SU-DHL-6 (cell line): ENCODE results near the gene BPIFB2.

Experiments used
- H2AFZ ChIP-seq: fragments of 200-600 bp; sonication (generic); 2 replicates; pipeline ENCODE4 v1.6.1; 2014; ENCODE audit warnings: low read depth, mild to moderate bottlenecking, moderate library complexity, mixed read lengths, antibody characterized with exemption, low read length; ENCODE audit not compliant: severe bottlenecking
- H3F3A ChIP-seq: fragments of 200-600 bp; shearing (Covaris generic); 2 replicates; pipeline ENCODE4 v1.6.0; 2016; ENCODE audit warnings: antibody characterized with exemption, mild to moderate bottlenecking; ENCODE audit not compliant: insufficient read depth
- H3K27ac ChIP-seq: fragments of 200-600 bp; sonication (generic); 2 replicates; pipeline ENCODE4 v1.5.1; 2016; ENCODE audit warnings: low read depth, mild to moderate bottlenecking, low read length, moderate library complexity, mixed read lengths
- H3K27me3 ChIP-seq: fragments of 200-600 bp; sonication (generic), shearing (Covaris generic); 2 replicates; pipeline ENCODE4 v1.6.0; 2014; ENCODE audit warnings: mild to moderate bottlenecking, low read length
- H3K36me3 ChIP-seq: fragments of 200-600 bp; sonication (generic); 2 replicates; pipeline ENCODE4 v1.6.1; 2014; ENCODE audit warnings: mild to moderate bottlenecking, low read length, mixed read lengths
- H3K4me2 ChIP-seq: fragments of 300-600, 200-600 bp; shearing (Covaris generic), sonication (generic); 2 replicates; pipeline ENCODE4 v1.6.0; 2014; ENCODE audit warnings: low read length, low read depth, mild to moderate bottlenecking; ENCODE audit not compliant: poor library complexity, severe bottlenecking
- H3K4me3 ChIP-seq: fragments of 200-600 bp; sonication (generic); 2 replicates; pipeline ENCODE4 v1.5.1; 2014; ENCODE audit warnings: antibody characterized with exemption, low read length, mild to moderate bottlenecking, mixed read lengths; ENCODE audit not compliant: insufficient read depth, poor library complexity, severe bottlenecking
- H3K79me2 ChIP-seq: fragments of 200-600 bp; sonication (generic); 2 replicates; pipeline ENCODE4 v1.6.1; 2014; ENCODE audit warnings: mild to moderate bottlenecking, low read length, moderate library complexity; ENCODE audit not compliant: insufficient read depth
- H3K9ac ChIP-seq: fragments of 200-600 bp; sonication (generic); 2 replicates; pipeline ENCODE4 v1.7.0; 2014; ENCODE audit warnings: mild to moderate bottlenecking, low read length
- H3K9me2 ChIP-seq: fragments of 200-600 bp; sonication (generic); replicated peaks from 2 replicates; pipeline ENCODE4 v1.6.1; 2014; ENCODE audit warnings: low read length; ENCODE audit not compliant: insufficient read depth
- H3K9me3 ChIP-seq: fragments of 200-600 bp; sonication (generic); 2 replicates; pipeline ENCODE4 v1.6.1; 2014; ENCODE audit warnings: low read length, mixed read lengths; ENCODE audit not compliant: insufficient read depth
- H4K20me1 ChIP-seq: fragments of 200-600 bp; sonication (generic); 2 replicates; pipeline ENCODE4 v1.6.1; 2014; ENCODE audit warnings: low read depth, mild to moderate bottlenecking, antibody characterized with exemption, low read length, moderate library complexity, mixed read lengths
- EZH2phosphoT487 ChIP-seq: fragments of 200-600 bp; sonication (generic), shearing (Covaris generic); conservative IDR thresholded peaks from 2 replicates; pipeline ENCODE4 v1.6.1; 2018; ENCODE audit warnings: mild to moderate bottlenecking, antibody characterized with exemption, low read length, moderate library complexity, mixed read lengths
- TF ChIP-seq, protein P1 (sequence below): fragments of 200-600 bp; sonication (generic); IDR thresholded peaks from one replicate; pipeline ENCODE4 v1.5.1; 2017; ENCODE audit warnings: antibody characterized with exemption, mild to moderate bottlenecking, low read length, moderate library complexity; ENCODE audit not compliant: insufficient read depth, poor library complexity, severe bottlenecking

BPIFB2 gene

DNA sequence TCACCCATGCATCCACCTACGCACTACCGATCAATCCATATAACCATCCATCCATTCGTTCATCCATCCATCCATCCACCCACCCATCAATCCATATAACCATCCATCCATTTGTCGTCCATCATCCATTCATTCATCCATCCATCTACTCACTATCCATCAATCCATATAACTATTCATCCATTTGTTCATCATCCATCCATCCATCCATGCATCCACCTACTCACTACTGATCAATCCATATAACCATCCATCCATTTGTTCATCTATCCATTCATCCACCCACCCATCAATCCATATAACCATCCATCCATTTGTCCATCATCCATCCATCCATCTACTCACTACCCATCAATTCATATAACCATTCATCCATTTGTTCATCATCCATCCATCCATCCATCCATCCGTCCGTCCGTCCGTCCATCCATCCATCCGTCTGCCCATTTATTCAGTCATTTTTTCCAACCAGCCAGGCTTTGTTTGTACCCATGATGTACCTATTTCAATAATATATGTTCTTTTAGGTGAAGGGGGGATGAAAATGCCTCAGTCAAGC is 17.9 kb downstream of the BPIFB2 start:
- H3K27ac ChIP-seq, result no peak overlapping the region

DNA sequence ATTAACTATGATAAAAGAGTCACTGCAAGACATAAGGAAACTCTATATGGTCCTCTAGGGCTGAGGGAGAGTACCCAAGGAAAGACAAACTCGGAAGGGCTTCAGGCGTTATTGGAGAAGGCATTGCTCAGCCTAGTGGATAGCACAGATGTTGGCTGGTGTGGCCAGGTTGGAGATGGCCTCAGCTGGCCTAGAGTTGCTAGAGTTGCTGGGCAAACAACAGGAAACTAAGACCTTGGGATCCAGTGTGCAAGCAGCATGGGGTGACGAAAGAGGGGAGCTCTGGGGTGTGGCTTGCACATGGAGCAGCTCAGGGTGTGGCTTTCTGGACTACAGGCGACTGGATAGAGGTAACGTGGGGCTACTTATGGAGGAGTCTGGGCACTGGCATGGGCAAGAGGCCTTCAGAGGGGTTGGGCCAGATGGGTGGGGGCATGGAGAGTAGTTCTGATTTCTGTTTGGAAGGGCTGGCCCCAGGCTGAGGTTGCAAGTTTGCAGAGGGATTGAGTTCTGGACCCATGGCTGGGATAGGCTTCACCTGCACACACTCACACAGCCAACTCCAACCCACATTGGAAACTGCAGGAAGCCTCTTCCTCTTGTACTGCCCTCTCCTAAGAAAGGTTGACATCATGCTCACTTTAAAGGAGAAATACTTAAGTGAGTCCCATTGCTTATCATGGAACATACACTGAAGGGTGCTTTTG is 18.7 kb downstream of the BPIFB2 start:
- H3K36me3 ChIP-seq, result no peaks in the 10 kb centered on the region
- no peak overlapping the region for H3K4me3 ChIP-seq
- H3K4me2 ChIP-seq, result no peak overlapping the region
- no peaks in the 10 kb centered on the region for H3F3A ChIP-seq
- H3K27ac ChIP-seq, result no peak overlapping the region
- H3K9me2 ChIP-seq, result no peaks in the 10 kb centered on the region
- no peak overlapping the region for H3K9ac ChIP-seq
- no peaks in the 10 kb centered on the region for H3K9me3 ChIP-seq
- no peaks in the 10 kb centered on the region for H3K79me2 ChIP-seq
- no peak overlapping the region for H2AFZ ChIP-seq
- TF ChIP-seq, protein P1, sequence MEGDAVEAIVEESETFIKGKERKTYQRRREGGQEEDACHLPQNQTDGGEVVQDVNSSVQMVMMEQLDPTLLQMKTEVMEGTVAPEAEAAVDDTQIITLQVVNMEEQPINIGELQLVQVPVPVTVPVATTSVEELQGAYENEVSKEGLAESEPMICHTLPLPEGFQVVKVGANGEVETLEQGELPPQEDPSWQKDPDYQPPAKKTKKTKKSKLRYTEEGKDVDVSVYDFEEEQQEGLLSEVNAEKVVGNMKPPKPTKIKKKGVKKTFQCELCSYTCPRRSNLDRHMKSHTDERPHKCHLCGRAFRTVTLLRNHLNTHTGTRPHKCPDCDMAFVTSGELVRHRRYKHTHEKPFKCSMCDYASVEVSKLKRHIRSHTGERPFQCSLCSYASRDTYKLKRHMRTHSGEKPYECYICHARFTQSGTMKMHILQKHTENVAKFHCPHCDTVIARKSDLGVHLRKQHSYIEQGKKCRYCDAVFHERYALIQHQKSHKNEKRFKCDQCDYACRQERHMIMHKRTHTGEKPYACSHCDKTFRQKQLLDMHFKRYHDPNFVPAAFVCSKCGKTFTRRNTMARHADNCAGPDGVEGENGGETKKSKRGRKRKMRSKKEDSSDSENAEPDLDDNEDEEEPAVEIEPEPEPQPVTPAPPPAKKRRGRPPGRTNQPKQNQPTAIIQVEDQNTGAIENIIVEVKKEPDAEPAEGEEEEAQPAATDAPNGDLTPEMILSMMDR, result no peak
- no peak for TF ChIP-seq EZH2phosphoT487
- H3K27me3 ChIP-seq, result no peaks in the 10 kb centered on the region
- no peaks in the 10 kb centered on the region for H4K20me1 ChIP-seq

More for the DNA sequence above, 17.9 kb downstream of the BPIFB2 start:
- no peaks in the 10 kb centered on the region for H3K9me3 ChIP-seq
- H3K79me2 ChIP-seq, result no peaks in the 10 kb centered on the region
- H3F3A ChIP-seq, result no peaks in the 10 kb centered on the region
- H3K27me3 ChIP-seq, result no peaks in the 10 kb centered on the region
- H3K9me2 ChIP-seq, result no peaks in the 10 kb centered on the region
- TF ChIP-seq, protein P1, result no peak
- TF ChIP-seq EZH2phosphoT487, result no peak
- no peaks in the 10 kb centered on the region for H4K20me1 ChIP-seq
- no peaks in the 10 kb centered on the region for H3K36me3 ChIP-seq
- no peak overlapping the region for H3K4me2 ChIP-seq
- H3K9ac ChIP-seq, result no peak overlapping the region
- no peak overlapping the region for H2AFZ ChIP-seq
- no peak overlapping the region for H3K4me3 ChIP-seq

DNA sequence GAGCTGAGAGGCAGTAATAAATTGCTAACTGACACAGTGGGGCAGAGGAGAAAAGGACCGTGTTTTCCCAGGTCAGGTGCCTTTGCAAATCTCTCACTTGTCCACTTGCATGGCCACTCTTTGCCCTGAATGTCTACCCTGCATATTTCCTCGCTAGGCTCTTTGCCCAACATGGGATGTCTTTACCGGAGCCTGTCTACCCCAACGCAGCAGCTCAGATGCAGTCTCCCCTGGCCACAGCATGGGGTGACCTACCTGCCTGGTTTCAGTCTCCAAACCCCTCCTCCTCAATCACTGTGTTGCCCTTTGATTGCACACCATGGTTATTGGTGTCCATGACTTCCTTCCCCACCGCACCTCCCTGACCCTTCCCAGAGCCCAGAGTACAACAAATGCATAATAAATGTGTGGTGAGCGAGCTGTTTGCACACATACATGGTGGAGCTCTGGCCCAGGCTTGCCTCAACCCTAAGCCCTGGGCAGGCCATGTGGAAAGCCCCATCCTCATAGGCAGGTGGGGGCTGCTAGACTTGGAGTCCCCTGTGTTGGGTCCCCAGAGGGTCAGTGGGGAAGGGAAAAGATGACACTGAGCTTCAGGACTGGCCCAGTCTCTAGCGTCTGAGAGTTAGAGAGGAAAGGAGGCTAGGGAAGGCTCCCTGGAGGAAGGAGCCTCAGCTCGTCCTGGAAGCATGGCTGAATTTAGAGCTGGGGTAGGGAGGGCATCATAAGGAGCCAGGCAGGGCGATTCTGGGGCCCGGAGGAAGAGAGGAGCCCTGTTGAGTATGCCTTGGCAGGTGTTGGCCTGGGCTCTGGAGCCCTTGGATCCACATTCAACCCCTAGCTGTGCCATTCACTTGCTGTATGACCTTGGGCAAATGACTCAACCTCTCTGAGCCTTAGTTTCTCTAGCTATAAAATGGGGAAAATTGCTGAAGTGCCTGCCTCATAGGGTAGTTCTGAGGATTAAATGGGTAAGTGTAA is 19.6 kb downstream of the BPIFB2 start:
- Histone ChIP-seq H3K27ac (no peak overlapping the region), H3K9me2 (no peaks in the 10 kb centered on the region), H3K27me3 (no peaks in the 10 kb centered on the region), H4K20me1 (no peaks in the 10 kb centered on the region), H3K79me2 (no peaks in the 10 kb centered on the region), H3K4me2 (no peak overlapping the region), H3K36me3 (no peaks in the 10 kb centered on the region), H3K9me3 (no peaks in the 10 kb centered on the region), H3K9ac (no peak overlapping the region), H2AFZ (no peak overlapping the region), H3K4me3 (no peak overlapping the region), H3F3A (no peaks in the 10 kb centered on the region)
- TF ChIP-seq EZH2phosphoT487, result no peak
- TF ChIP-seq, protein P1, result no peak
